Osteoblast (primary cell): ENCODE results near the gene ABCG4. TPM values are rescaled to one million over a fixed set of nuclear protein-coding genes. Genes with fewer than 3 reads are reported as not detected.

Experiments used
- DNase-seq: peaks from one replicate; pipeline ENCODE4 v3.0.0; 2011; ENCODE audit warnings: low spot score, mixed read lengths; ENCODE audit not compliant: insufficient read length; ENCODE audit errors: missing footprints
- H2AFZ ChIP-seq: 2 replicates; pipeline ENCODE4 v1.6.0; 2011; ENCODE audit warnings: mild to moderate bottlenecking, low read length
- H3K27ac ChIP-seq: 2 replicates; pipeline ENCODE4 v1.5.1; 2011; ENCODE audit warnings: mild to moderate bottlenecking, low read depth, low read length, moderate library complexity
- H3K27me3 ChIP-seq: 2 replicates; pipeline ENCODE4 v1.6.0; 2012; ENCODE audit warnings: mild to moderate bottlenecking, control low read depth, inconsistent platforms, low read length, moderate library complexity; ENCODE audit not compliant: insufficient read depth
- H3K36me3 ChIP-seq: 2 replicates; pipeline ENCODE4 v1.5.1; 2011; ENCODE audit warnings: mild to moderate bottlenecking, low read length, control low read depth, moderate library complexity; ENCODE audit not compliant: insufficient read depth
- H3K4me1 ChIP-seq: 2 replicates; pipeline ENCODE4 v1.5.1; 2011; ENCODE audit warnings: mild to moderate bottlenecking, low read length, control low read depth, moderate library complexity; ENCODE audit not compliant: insufficient read depth
- H3K4me2 ChIP-seq: 2 replicates; pipeline ENCODE4 v1.6.0; 2011; ENCODE audit warnings: mild to moderate bottlenecking, low read length; ENCODE audit not compliant: insufficient read depth
- H3K4me3 ChIP-seq: fragments of 200-600 bp; sonication (generic); 3 replicates; pipeline ENCODE4 v1.5.1; 2012; ENCODE audit warnings: mild to moderate bottlenecking, low read length, inconsistent platforms; ENCODE audit not compliant: insufficient read depth
- H3K79me2 ChIP-seq: 2 replicates; pipeline ENCODE4 v1.6.0; 2012; ENCODE audit warnings: mild to moderate bottlenecking, low read length, control low read depth, inconsistent platforms; ENCODE audit not compliant: insufficient read depth
- H3K9me3 ChIP-seq: 2 replicates; pipeline ENCODE4 v1.5.1; 2011; ENCODE audit warnings: low read depth, low read length, control low read depth
- H4K20me1 ChIP-seq: 2 replicates; pipeline ENCODE4 v1.6.0; 2012; ENCODE audit warnings: mild to moderate bottlenecking, low read length, control low read depth; ENCODE audit not compliant: insufficient read depth
- CTCF ChIP-seq: IDR thresholded peaks from 2 replicates; pipeline ENCODE4 v1.5.1; 2011; ENCODE audit warnings: mild to moderate bottlenecking, low read depth, low read length, moderate library complexity; ENCODE audit errors: extremely low read depth
- total RNA-seq: library from RNA; depleted of rRNA; stranded (reverse); fragments of >200 nt; gene quantifications from 2 replicates; pipeline ENCODE4 v1.2.3, GENCODE V29; 2012

ABCG4 gene
- total RNA-seq, 1 donor = not detected

- no peaks in the 10 kb centered on the region for H3K27me3 ChIP-seq
- H4K20me1 ChIP-seq = peaks cover 25% of the 10 kb centered on the region
- peak overlapping the region; percentile 97 for H3K4me3 ChIP-seq
- H3K79me2 ChIP-seq = peaks cover 53% of the 10 kb centered on the region
- peak; percentile 93 for DNase-seq
- peak overlapping the region; percentile 19 for H3K27ac ChIP-seq
- no peak for TF ChIP-seq CTCF
- H3K4me1 ChIP-seq = peaks cover 14% of the 10 kb centered on the region
- no peaks in the 10 kb centered on the region for H3K36me3 ChIP-seq
- H2AFZ ChIP-seq = peak overlapping the region; percentile 77
- peak overlapping the region; percentile 84 for H3K4me2 ChIP-seq
- no peaks in the 10 kb centered on the region for H3K9me3 ChIP-seq
These were observed 57.9 kb downstream of the ABCG4 start for GRCh38 chr11:119206511-119207414.

- H3K79me2 ChIP-seq = peaks cover 55% of the 10 kb centered on the region
- H3K4me3 ChIP-seq = peak overlapping the region; percentile 97
- H3K27ac ChIP-seq = peak overlapping the region; percentile 19
- TF ChIP-seq CTCF = no peak
- peaks cover 14% of the 10 kb centered on the region for H3K4me1 ChIP-seq
- no peak for DNase-seq
- H4K20me1 ChIP-seq = peaks cover 25% of the 10 kb centered on the region
- H3K4me2 ChIP-seq = peak overlapping the region; percentile 84
- H3K36me3 ChIP-seq = no peaks in the 10 kb centered on the region
- H2AFZ ChIP-seq = no peak overlapping the region
- H3K9me3 ChIP-seq = no peaks in the 10 kb centered on the region
- H3K27me3 ChIP-seq = no peaks in the 10 kb centered on the region
These were observed 58.6 kb downstream of the ABCG4 start for GRCh38 chr11:119207415-119207960.

- no peaks in the 10 kb centered on the region for H3K36me3 ChIP-seq
- no peak for TF ChIP-seq CTCF
- H3K9me3 ChIP-seq = no peaks in the 10 kb centered on the region
- H3K27ac ChIP-seq = no peak overlapping the region
- peaks cover 34% of the 10 kb centered on the region for H4K20me1 ChIP-seq
- DNase-seq = no peak
- no peaks in the 10 kb centered on the region for H3K27me3 ChIP-seq
- no peak overlapping the region for H3K4me3 ChIP-seq
- H3K4me2 ChIP-seq = no peak overlapping the region
- H3K4me1 ChIP-seq = peaks cover 14% of the 10 kb centered on the region
- no peak overlapping the region for H2AFZ ChIP-seq
- H3K79me2 ChIP-seq = peaks cover 72% of the 10 kb centered on the region
These were observed 60.3 kb downstream of the ABCG4 start for GRCh38 chr11:119209186-119209585.

- Histone ChIP-seq H2AFZ (no peak overlapping the region), H3K4me1 (peaks cover 13% of the 10 kb centered on the region), H3K27me3 (no peaks in the 10 kb centered on the region), H3K4me2 (no peak overlapping the region), H3K4me3 (no peak overlapping the region), H4K20me1 (peaks cover 34% of the 10 kb centered on the region), H3K79me2 (peaks cover 80% of the 10 kb centered on the region), H3K36me3 (no peaks in the 10 kb centered on the region), H3K9me3 (no peaks in the 10 kb centered on the region), H3K27ac (no peak overlapping the region)
- no peak for TF ChIP-seq CTCF
- DNase-seq = no peak
These were observed 61.2 kb downstream of the ABCG4 start for GRCh38 chr11:119210050-119210449.
